WTC11 (cell line): ENCODE data around the gene TLE5. TPM values are rescaled to one million over a fixed set of nuclear protein-coding genes. Genes with fewer than 3 reads are reported as not detected.

Source experiments
- ATAC-seq: fragments of 200-7000 bp; cut with Tn5 transposase; 2 replicates; pipeline ENCODE4 v1.10.0; 2021; ENCODE audit warnings: mild to moderate bottlenecking, moderate library complexity
- CTCF ChIA-PET: fragments of 300-600 bp; sonication (Branson Sonifier 250); formaldehyde crosslinking; loops from one replicate; lab custom pipeline; 2021; ENCODE audit warnings: antibody characterized with exemption; lab: Charles Lee
- POLR2A ChIA-PET: fragments of 350-600 bp; sonication (Branson Sonifier 250); formaldehyde crosslinking; loops from one replicate; lab custom pipeline; 2021; ENCODE audit warnings: antibody characterized with exemption; lab: Charles Lee
- DNase-seq: peaks from one replicate; pipeline ENCODE4 v3.0.0; 2021; ENCODE audit warnings: low spot score
- H3K27ac Mint-ChIP-seq: 2 replicates; pipeline ENCODE4 v1.8.0; 2021; ENCODE audit warnings: mixed read lengths
- H3K27me3 Mint-ChIP-seq: 2 replicates; pipeline ENCODE4 v1.8.0; 2021; ENCODE audit warnings: low read depth, mild to moderate bottlenecking, moderate library complexity, mixed read lengths
- H3K36me3 Mint-ChIP-seq: 2 replicates; pipeline ENCODE4 v1.8.0; 2021; ENCODE audit warnings: mixed read lengths
- H3K4me1 Mint-ChIP-seq: 2 replicates; pipeline ENCODE4 v1.8.0; 2022; ENCODE audit warnings: mixed read lengths
- H3K4me3 Mint-ChIP-seq: 2 replicates; pipeline ENCODE4 v1.8.0; 2021; ENCODE audit warnings: mild to moderate bottlenecking, moderate library complexity, mixed read lengths
- H3K9me3 Mint-ChIP-seq: 2 replicates; pipeline ENCODE4 v1.8.0; 2021; ENCODE audit warnings: mixed read lengths
- CDX4 ChIP-seq: fragments of 250-450 bp; sonication (Bioruptor Pico); IDR thresholded peaks from 2 replicates; pipeline ENCODE4 v1.9.0; 2021; ENCODE audit warnings: moderate library complexity, mild to moderate bottlenecking, inconsistent platforms, borderline replicate concordance
- ELF4 ChIP-seq: sonication (generic); formaldehyde crosslinking; IDR thresholded peaks from 2 replicates; pipeline ENCODE4 v1.8.1; 2022; ENCODE audit warnings: low read depth, mild to moderate bottlenecking, moderate library complexity, missing genetic modification reagents
- ETV6 ChIP-seq: sonication (generic); formaldehyde crosslinking; IDR thresholded peaks from 2 replicates; pipeline ENCODE4 v1.8.1; 2022; ENCODE audit warnings: mild to moderate bottlenecking, missing genetic modification reagents
- FOXK1 ChIP-seq: sonication (generic); formaldehyde crosslinking; IDR thresholded peaks from 2 replicates; pipeline ENCODE4 v1.8.0; 2022; ENCODE audit warnings: mild to moderate bottlenecking, moderate library complexity, missing genetic modification reagents
- FOXP4 ChIP-seq: sonication (generic); formaldehyde crosslinking; IDR thresholded peaks from 2 replicates; pipeline ENCODE4 v1.8.0; 2022; ENCODE audit warnings: mild to moderate bottlenecking, missing genetic modification reagents
- GTF2I ChIP-seq: fragments of 250-450 bp; sonication (Bioruptor Pico); conservative IDR thresholded peaks from 2 replicates; pipeline ENCODE4 v1.4.0; 2021; ENCODE audit warnings: mild to moderate bottlenecking
- MXD4 ChIP-seq: fragments of 250-450 bp; sonication (Bioruptor Pico); IDR thresholded peaks from 2 replicates; pipeline ENCODE4 v1.8.0; 2021; ENCODE audit warnings: mild to moderate bottlenecking, moderate library complexity, borderline replicate concordance
- MYBL2 ChIP-seq: sonication (generic); formaldehyde crosslinking; IDR thresholded peaks from 2 replicates; pipeline ENCODE4 v1.8.1; 2023; ENCODE audit warnings: mild to moderate bottlenecking, moderate library complexity, missing genetic modification reagents
- NFE2L1 ChIP-seq: sonication (generic); formaldehyde crosslinking; IDR thresholded peaks from 2 replicates; pipeline ENCODE4 v1.8.1; 2023; ENCODE audit warnings: missing genetic modification reagents
- SP1 ChIP-seq: sonication (generic); formaldehyde crosslinking; conservative IDR thresholded peaks from 2 replicates; pipeline ENCODE4 v1.8.1; 2022; ENCODE audit warnings: missing genetic modification reagents
- TP53 ChIP-seq: sonication (generic); formaldehyde crosslinking; IDR thresholded peaks from 2 replicates; pipeline ENCODE4 v1.8.1; 2023; ENCODE audit warnings: mild to moderate bottlenecking, missing genetic modification reagents
- ZMAT4 ChIP-seq: fragments of 250-450 bp; sonication (Bioruptor Pico); IDR thresholded peaks from 2 replicates; pipeline ENCODE4 v1.9.0; 2021; ENCODE audit warnings: mild to moderate bottlenecking
- ZNF219 ChIP-seq: sonication (generic); formaldehyde crosslinking; IDR thresholded peaks from 2 replicates; pipeline ENCODE4 v1.8.0; 2023; ENCODE audit warnings: missing genetic modification reagents, mild to moderate bottlenecking, borderline replicate concordance
- ZNF263 ChIP-seq: sonication (generic); formaldehyde crosslinking; IDR thresholded peaks from 2 replicates; pipeline ENCODE4 v1.8.1; 2022; ENCODE audit warnings: low read depth, mild to moderate bottlenecking, moderate library complexity, missing genetic modification reagents
- ZNF423 ChIP-seq: fragments of 250-450 bp; sonication (Bioruptor Pico); IDR thresholded peaks from 2 replicates; pipeline ENCODE4 v2.1.2; 2022; ENCODE audit warnings: mild to moderate bottlenecking, moderate library complexity
- ZNF425 ChIP-seq: fragments of 250-450 bp; sonication (Bioruptor Pico); conservative IDR thresholded peaks from 2 replicates; pipeline ENCODE4 v1.9.0; 2021; ENCODE audit warnings: mild to moderate bottlenecking
- total RNA-seq: library from RNA; stranded (reverse); gene quantifications from 3 replicates; pipeline ENCODE4 v1.2.3, GENCODE V29; 2021

Gene TLE5
- total RNA-seq, 1 experiment from 2014 or later: 246 TPM

- no peaks in the 10 kb centered on the region for H3K36me3 Mint-ChIP-seq
- CTCF ChIA-PET: interaction anchor here (2.3 to 3.4 kb wide), 2 partner anchors 12 to 97 kb away, joined by 9 to 32 read pairs; no protein-coding TSS in a partner anchor
- peak overlapping the region; percentile 93 for H3K27ac Mint-ChIP-seq
- no peaks in the 10 kb centered on the region for H3K9me3 Mint-ChIP-seq
- peaks cover 35% of the 10 kb centered on the region for H3K27me3 Mint-ChIP-seq
- TF ChIP-seq MXD4 (CRISPR knock-in tag) (no peak), FOXK1 (CRISPR knock-in tag) (peak; percentile 39; the same call in 1 of the 2 replicates)
- ATAC-seq: peak; percentile 75
- peak; percentile 82 for DNase-seq
- H3K4me3 Mint-ChIP-seq: peak overlapping the region; percentile 82
- POLR2A ChIA-PET: no interaction called here
- peaks cover 26% of the 10 kb centered on the region for H3K4me1 Mint-ChIP-seq
These were observed 14.7 kb downstream of the TLE5 start for GRCh38 chr19:3047496-3048189.

- no peak for DNase-seq
- ChIA-PET CTCF (interaction anchor here (0.6 to 3.4 kb wide), 7 partner anchors 11 to 96 kb away, joined by 3 to 32 read pairs (median 5); no protein-coding TSS in a partner anchor), POLR2A (interaction anchor here (1.2 to 2.2 kb wide), 2 partner anchors 11 to 49 kb away, joined by 4 to 17 read pairs; no protein-coding TSS in a partner anchor)
- Mint-ChIP-seq H3K36me3 (no peaks in the 10 kb centered on the region), H3K27me3 (peaks cover 38% of the 10 kb centered on the region), H3K4me1 (peaks cover 29% of the 10 kb centered on the region), H3K9me3 (no peaks in the 10 kb centered on the region), H3K4me3 (peak overlapping the region; percentile 82), H3K27ac (no peak overlapping the region)
- peak; percentile 8; the same call in 1 of the 2 replicates for ATAC-seq
- TF ChIP-seq GTF2I (CRISPR knock-in tag): no peak
- peak; percentile 79 for TF ChIP-seq ZNF263 (CRISPR knock-in tag)
These were observed 15.4 kb downstream of the TLE5 start for GRCh38 chr19:3046698-3047495.

- Mint-ChIP-seq H3K4me3 (peak overlapping the region; percentile 55), H3K27me3 (peaks cover 38% of the 10 kb centered on the region), H3K36me3 (no peaks in the 10 kb centered on the region), H3K27ac (peak overlapping the region; percentile 76; the same call in 1 of the 2 replicates), H3K9me3 (no peaks in the 10 kb centered on the region), H3K4me1 (peaks cover 33% of the 10 kb centered on the region)
- TF ChIP-seq ELF4 (CRISPR knock-in tag): no peak
- TF ChIP-seq FOXP4 (CRISPR knock-in tag): no peak
- 0 out of 2 replicates have a peak, but pooled peaks have one; percentile 45 for TF ChIP-seq GTF2I (CRISPR knock-in tag)
- no peak for TF ChIP-seq NFE2L1 (CRISPR knock-in tag)
- TF ChIP-seq ETV6 (CRISPR knock-in tag): no peak
- 0 out of 2 replicates have a peak, but pooled peaks have one; percentile 6 for TF ChIP-seq ZNF423 (CRISPR knock-in tag)
- TF ChIP-seq ZNF263 (CRISPR knock-in tag): no peak
- no peak for TF ChIP-seq MYBL2 (CRISPR knock-in tag)
- TF ChIP-seq ZNF219: no peak
- 0 out of 2 replicates have a peak, but pooled peaks have one; percentile 12 for TF ChIP-seq SP1
- no peak for TF ChIP-seq ZNF425 (CRISPR knock-in tag)
- no peak for TF ChIP-seq ZMAT4 (CRISPR knock-in tag)
- TF ChIP-seq TP53 (CRISPR knock-in tag): no peak
- TF ChIP-seq CDX4 (CRISPR knock-in tag): no peak
- peak; percentile 25 for ATAC-seq
- POLR2A ChIA-PET: interaction anchor here (1.2 to 2.2 kb wide), 2 partner anchors 10 to 49 kb away, joined by 4 to 17 read pairs; no protein-coding TSS in a partner anchor
- CTCF ChIA-PET: interaction anchor here (0.6 to 3.4 kb wide), 12 partner anchors 10 to 439 kb away, joined by 3 to 32 read pairs (median 4); no protein-coding TSS in a partner anchor
- DNase-seq: peak; percentile 69
These were observed 16.2 kb downstream of the TLE5 start for GRCh38 chr19:3045885-3046697.
